HK-2 (cell line): Measurements from ENCODE around the gene CTNND2.

Source experiments
- DNase-seq: peaks from one replicate; pipeline ENCODE4 v3.0.0-alpha.2; 2018; ENCODE audit not compliant: unreplicated experiment

CTNND2 gene

GRCh38 chr5:11385251-11385900, 518.9 kb downstream of the CTNND2 start:
- no peak for DNase-seq

GRCh38 chr5:11384441-11385250, 519.6 kb downstream of the CTNND2 start:
- DNase-seq = no peak

- DNase-seq = no peak
Observed at GRCh38 chr5:11383506-11384095, 520.6 kb downstream of the CTNND2 start.

- no peak for DNase-seq
Observed at GRCh38 chr5:11378461-11378860, 525.8 kb downstream of the CTNND2 start.

- no peak for DNase-seq
Observed at GRCh38 chr5:11377896-11378295, 526.4 kb downstream of the CTNND2 start.

- DNase-seq = no peak
Observed at GRCh38 chr5:11372191-11372590, 532.1 kb downstream of the CTNND2 start.

GRCh38 chr5:11371021-11371420, 533.2 kb downstream of the CTNND2 start:
- no peak for DNase-seq

GRCh38 chr5:11364531-11364930, 539.7 kb downstream of the CTNND2 start:
- no peak for DNase-seq

GRCh38 chr5:11363631-11364178, 540.5 kb downstream of the CTNND2 start:
- DNase-seq = no peak

GRCh38 chr5:11361768-11362167, 542.5 kb downstream of the CTNND2 start:
- DNase-seq = no peak

- DNase-seq = no peak
Observed at GRCh38 chr5:11357928-11358327, 546.3 kb downstream of the CTNND2 start.

- no peak for DNase-seq
Observed at GRCh38 chr5:11355491-11355890, 548.8 kb downstream of the CTNND2 start.

GRCh38 chr5:11346336-11346735, 557.9 kb downstream of the CTNND2 start:
- DNase-seq = no peak

GRCh38 chr5:11335881-11336760, 568.1 kb downstream of the CTNND2 start:
- no peak for DNase-seq

- no peak for DNase-seq
Observed at GRCh38 chr5:11334404-11334803, 569.8 kb downstream of the CTNND2 start.

- no peak for DNase-seq
Observed at GRCh38 chr5:11329679-11330078, 574.6 kb downstream of the CTNND2 start.

- no peak for DNase-seq
Observed at GRCh38 chr5:11324521-11325289, 579.5 kb downstream of the CTNND2 start.

- no peak for DNase-seq
Observed at GRCh38 chr5:11323761-11324160, 580.5 kb downstream of the CTNND2 start.

GRCh38 chr5:11322133-11322532, 582.1 kb downstream of the CTNND2 start:
- no peak for DNase-seq

- DNase-seq = no peak
Observed at GRCh38 chr5:11319836-11320580, 584.2 kb downstream of the CTNND2 start.
